HG03575 (cell line): Measurements from ENCODE around the gene SLC22A8.
"Not testable (repeated sequence)": the region's sequence is repeated elsewhere in the genome, so short reads cannot be mapped to it uniquely, and the experiment has no call there.

Experiments
- ATAC-seq: cut with Tn5 transposase; IDR thresholded peaks from one replicate; pipeline ENCODE4 v1.9.1; 2021; ENCODE audit not compliant: unreplicated experiment, insufficient number of reproducible peaks, low FRiP score; ENCODE audit errors: extremely low read depth

Gene SLC22A8, protein sequence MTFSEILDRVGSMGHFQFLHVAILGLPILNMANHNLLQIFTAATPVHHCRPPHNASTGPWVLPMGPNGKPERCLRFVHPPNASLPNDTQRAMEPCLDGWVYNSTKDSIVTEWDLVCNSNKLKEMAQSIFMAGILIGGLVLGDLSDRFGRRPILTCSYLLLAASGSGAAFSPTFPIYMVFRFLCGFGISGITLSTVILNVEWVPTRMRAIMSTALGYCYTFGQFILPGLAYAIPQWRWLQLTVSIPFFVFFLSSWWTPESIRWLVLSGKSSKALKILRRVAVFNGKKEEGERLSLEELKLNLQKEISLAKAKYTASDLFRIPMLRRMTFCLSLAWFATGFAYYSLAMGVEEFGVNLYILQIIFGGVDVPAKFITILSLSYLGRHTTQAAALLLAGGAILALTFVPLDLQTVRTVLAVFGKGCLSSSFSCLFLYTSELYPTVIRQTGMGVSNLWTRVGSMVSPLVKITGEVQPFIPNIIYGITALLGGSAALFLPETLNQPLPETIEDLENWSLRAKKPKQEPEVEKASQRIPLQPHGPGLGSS

GRCh38 chr11:63015521-63016215 is at the start of gene SLC22A8:
TSS of gene SLC22A8 (minus strand) at chr11:63015841. CDS start at chr11:63014958, 883 bp downstream.
- no peak for ATAC-seq

DNA sequence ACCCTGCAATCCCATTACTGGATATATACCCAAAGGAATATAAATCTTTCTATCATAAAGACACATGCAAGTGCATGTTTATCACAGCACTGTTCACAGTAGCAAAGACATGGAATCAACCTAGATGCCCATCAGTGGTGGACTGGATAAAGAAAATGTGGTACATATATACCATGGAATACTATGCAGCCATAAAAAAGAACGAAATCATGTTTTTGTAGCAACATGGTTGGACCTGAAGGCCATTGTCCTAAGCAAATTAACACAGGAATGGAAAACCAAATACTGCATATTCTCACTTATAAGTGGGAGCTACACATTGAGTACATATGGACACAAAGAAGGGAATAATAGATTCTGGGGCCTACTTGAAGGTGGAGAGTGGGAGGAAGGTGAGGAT is 30.6 kb upstream of the SLC22A8 start:
- ATAC-seq = not testable (repeated sequence)

DNA sequence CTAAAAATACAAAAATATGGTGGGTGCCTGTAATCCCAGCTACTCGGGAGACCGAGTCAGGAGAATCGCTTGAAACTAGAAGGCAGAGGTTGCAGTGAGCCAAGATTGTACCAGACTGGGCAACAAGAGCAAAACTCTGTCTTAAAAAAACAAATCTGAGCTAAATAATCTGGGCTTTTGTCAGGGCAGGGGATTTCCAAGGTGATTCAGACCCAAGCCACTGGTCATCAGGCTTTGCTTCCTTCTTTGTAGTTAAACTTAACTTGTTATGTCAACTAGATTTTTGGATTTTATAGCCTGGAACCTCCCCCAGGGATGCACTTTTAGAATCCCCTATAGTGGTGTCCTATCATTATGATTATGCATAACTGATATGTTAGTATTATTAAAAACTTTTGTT is 27.0 kb upstream of the SLC22A8 start:
- ATAC-seq = no peak

- ATAC-seq = no peak
Measured at GRCh38 chr11:63032457-63032856, 16.8 kb upstream of the SLC22A8 start.

GRCh38 chr11:63023841-63024648 is 8.4 kb upstream of the SLC22A8 start:
- ATAC-seq = no peak

- ATAC-seq = no peak
Measured at GRCh38 chr11:63023222-63023814, 7.7 kb upstream of the SLC22A8 start.

DNA sequence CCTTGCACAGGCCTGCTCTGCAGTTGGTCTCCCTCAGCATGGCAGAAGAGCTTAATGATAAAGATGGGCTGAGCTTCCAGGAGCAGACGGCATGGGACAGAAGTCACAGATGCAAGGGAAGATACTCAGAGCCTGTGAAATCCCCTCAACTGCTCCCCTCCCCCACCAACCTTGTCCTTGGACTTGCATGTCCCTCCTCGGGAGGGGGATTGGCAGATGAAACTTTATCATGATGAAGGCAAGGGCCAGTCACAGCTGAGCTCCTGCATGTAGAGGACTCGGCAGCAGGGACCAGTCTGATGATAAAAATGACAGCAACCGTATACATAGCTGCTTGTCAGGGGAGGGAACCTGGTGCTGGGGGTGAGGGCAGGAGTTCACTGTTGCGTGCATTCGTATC is 6.8 kb upstream of the SLC22A8 start:
- no peak for ATAC-seq

DNA sequence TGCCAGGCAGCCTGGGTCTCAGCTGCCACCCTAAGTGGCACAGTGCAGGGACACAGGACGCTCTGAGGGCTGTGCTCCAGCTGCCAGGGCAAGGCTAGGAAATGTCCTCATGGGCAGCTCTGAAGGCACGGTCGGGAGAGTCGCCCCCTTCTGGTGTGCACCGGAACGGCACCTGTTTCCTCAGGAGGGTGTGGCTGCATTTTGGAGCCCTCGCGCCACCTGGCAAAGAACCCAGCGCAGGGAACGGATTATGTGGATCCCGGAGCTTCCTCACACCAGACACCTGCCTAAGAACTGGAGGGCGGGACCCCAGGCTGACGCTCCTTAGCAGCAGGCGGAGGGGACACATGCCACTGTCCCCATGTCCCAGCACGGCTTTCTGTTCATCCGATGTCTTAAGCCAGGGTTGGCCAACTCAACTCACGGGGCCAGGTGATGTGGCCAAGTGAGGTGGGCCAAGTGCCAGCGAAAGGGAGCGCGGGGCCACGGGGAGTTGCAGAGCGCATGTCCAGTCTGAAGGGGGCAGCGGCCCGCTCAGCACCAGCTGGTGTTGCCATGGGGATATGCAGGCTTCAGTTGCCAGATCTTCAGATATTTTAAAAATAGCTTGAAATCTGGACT is 5.1 kb upstream of the SLC22A8 start:
- ATAC-seq = no peak

- ATAC-seq = no peak
Measured at GRCh38 chr11:63019506-63019905, 3.9 kb upstream of the SLC22A8 start.

- ATAC-seq = no peak
Measured at GRCh38 chr11:63017306-63017974, 1.8 kb upstream of the SLC22A8 start.

DNA sequence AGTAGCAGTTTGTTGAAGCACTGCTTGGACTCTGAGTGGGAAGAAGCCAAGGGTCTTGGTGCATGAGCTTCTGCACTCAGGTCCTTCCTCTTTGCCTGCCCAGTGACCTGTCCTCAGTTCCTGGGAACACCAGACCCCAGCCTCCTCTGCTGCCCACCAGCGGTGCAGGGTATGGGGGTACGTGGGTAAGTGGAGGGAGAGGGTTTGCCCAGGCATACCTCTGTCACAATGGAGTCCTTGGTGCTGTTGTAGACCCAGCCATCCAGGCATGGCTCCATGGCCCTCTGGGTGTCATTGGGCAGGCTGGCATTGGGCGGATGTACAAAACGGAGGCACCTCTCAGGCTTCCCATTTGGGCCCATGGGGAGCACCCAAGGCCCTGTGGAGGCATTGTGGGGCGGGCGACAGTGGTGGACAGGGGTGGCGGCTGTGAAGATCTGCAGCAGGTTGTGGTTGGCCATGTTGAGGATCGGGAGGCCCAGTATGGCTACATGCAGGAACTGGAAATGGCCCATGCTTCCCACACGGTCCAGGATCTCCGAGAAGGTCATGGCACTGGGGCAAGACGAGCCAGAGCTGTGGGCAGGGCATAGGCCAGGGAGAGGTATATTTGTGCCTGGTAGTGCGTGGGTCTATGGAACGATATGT is 1.1 kb downstream of the SLC22A8 start:
- ATAC-seq = no peak

GRCh38 chr11:63012839-63013238 is 2.8 kb downstream of the SLC22A8 start:
- no peak for ATAC-seq

DNA sequence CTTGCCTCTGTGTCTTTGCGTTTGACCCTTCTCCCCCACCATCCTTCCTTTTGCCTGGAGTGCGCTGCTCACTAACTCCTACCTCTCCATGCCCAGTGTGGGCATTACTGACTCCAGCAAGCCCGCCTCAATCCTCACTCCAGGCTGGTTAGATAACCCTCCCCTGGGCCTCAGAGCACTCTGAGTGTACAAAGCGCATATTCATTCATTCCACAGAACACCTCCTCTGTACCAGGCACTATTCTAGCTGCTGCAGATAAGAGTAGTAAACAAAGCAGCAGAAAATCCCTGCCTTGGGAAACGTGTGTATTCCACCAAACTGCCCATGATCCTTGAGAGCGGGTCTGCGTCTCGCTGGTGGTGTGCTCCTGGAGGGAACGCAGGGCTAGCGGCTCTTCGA is 3.2 kb downstream of the SLC22A8 start:
- no peak for ATAC-seq

DNA sequence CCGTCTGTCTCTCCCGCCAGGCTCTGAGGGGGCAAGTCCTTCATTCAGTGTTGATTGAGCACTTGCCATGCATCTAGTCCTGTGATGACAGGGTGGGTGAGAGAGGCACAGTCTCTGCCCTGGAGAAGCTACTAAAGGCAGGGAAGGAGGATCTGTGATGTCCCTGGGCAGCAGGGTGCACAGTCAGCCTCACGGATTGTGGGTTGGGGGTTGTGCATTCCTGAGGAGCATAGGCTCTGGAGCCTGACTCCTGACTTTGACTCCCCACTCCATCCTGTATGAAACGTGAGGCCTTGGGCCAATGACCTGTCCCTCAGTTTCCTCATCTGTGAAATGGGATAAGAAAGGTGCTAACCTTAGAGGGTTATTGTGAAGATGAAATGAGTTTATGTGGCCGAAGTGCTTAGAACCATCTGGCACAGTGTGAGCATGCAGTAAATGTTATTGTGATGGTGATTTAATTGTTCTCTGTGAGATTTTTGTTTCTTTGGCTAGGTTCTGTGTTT is 4.7 kb downstream of the SLC22A8 start:
- ATAC-seq = no peak

DNA sequence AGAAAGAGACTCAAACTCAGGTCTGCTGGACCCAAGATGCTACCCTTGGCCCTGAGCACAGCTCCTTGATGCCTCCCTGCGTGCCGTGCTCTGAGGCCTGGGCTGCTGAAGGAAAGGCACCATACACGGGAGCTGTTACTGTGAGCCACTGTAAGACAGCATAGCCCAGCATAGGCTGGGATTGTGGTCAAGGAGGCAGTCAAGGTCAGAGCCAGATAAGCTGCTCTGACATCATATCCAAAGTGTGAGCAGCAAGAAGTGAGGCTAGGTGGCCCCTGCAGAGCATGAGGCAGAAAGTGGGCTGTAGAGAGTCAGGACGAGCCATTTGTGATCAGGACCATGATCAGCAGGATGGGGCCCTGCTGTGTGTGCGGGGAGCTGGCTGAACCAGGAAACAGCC is 7.7 kb downstream of the SLC22A8 start:
- ATAC-seq = no peak

GRCh38 chr11:63001456-63001855 is 14.2 kb downstream of the SLC22A8 start:
- no peak for ATAC-seq

- ATAC-seq = no peak
Measured at GRCh38 chr11:62999649-63000048, 16.0 kb downstream of the SLC22A8 start.
